NT2/D1 (cell line): ENCODE data around the gene IRF2.

Experiments used
- YY1 ChIP-seq: IDR thresholded peaks from 2 replicates; pipeline ENCODE4 v1.6.1; 2011; ENCODE audit not compliant: insufficient read length, insufficient read depth
- ZNF274 ChIP-seq: IDR thresholded peaks from 2 replicates; pipeline ENCODE4 v1.6.1; 2011; ENCODE audit warnings: mild to moderate bottlenecking, low read depth, low read length

GRCh38 chr4:184376126-184376838 is 98.1 kb downstream of the IRF2 start:
- TF ChIP-seq ZNF274: no peak
- no peak for TF ChIP-seq YY1
